ENCODE results near the gene MANBA. TPM values are rescaled to one million over a fixed set of nuclear protein-coding genes. Genes with fewer than 3 reads are reported as not detected.

The MANBA gene
- total RNA-seq, 2 donors from 2014 or later, result 16.7 to 24.8 TPM

Other genes with a start within 250 kb of the MANBA start
- 100 to 1,000 TPM; 216 to 257 TPM for gene UBE2D3, start 66.6 kb upstream of the MANBA start, total RNA-seq
- gene CISD2, start 108.0 kb upstream of the MANBA start, total RNA-seq, result 10 to 100 TPM; 15.3 to 22.5 TPM

Measured in posterior vena cava (tissue), 2 donors.